ENCODE data around the gene CRYBG3.
"Not testable (repeated sequence)": the region's sequence is repeated elsewhere in the genome, so short reads cannot be mapped to it uniquely, and the experiment has no call there.

CRYBG3 gene

DNA sequence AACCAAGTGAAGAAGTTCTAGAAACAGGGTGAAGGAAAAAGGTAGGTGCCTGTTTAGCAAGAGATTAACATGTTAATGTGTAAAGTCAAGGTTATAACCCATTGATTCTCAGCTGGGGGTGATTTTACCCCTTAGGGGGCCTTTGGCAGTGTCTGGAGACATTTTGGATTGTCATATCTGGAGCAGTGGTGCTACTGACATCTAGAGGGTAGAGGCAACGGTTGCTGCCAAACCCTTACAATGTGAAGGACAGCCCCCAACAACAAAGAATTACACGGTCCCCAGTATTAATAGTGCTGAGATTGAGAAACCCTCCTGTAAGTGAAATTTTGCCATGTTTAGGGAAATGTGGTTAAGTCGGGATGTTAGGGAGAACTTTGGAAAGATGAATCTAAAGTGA, 74.7 kb downstream of the CRYBG3 start:
- no peak for DNase-seq (ENCODE audit: low read depth in 2 of 2)

DNA sequence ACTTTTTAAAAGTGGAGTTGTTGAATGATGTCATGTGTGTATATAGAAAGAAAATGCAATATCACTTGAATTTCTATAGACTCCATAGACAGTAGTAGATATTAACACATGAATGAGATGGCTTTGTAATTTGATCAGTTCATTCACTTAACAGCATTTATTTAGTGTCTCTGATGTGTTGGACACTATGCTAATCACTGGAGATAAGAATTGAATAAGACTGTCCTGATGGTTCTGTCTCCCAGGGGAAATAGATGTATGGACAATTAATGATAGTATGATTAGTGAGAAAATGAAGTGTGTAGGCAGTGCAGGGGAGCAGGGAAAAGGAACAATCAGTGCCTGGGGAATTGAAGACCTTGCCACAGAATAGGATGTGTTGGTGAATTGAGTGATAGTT, 77.5 kb downstream of the CRYBG3 start:
- no peak for DNase-seq (ENCODE audit: low read depth in 2 of 2)

GRCh38 chr3:97901313-97902248, 79.8 kb downstream of the CRYBG3 start:
- DNase-seq (ENCODE audit: low read depth in 2 of 2) = no peak

GRCh38 chr3:97909830-97910229, 88.0 kb downstream of the CRYBG3 start:
- not testable (repeated sequence) for DNase-seq (ENCODE audit: low read depth in 2 of 2)

- not testable (repeated sequence) for DNase-seq (ENCODE audit: low read depth in 2 of 2)
Observed at GRCh38 chr3:97910236-97910831, 88.5 kb downstream of the CRYBG3 start.

DNA sequence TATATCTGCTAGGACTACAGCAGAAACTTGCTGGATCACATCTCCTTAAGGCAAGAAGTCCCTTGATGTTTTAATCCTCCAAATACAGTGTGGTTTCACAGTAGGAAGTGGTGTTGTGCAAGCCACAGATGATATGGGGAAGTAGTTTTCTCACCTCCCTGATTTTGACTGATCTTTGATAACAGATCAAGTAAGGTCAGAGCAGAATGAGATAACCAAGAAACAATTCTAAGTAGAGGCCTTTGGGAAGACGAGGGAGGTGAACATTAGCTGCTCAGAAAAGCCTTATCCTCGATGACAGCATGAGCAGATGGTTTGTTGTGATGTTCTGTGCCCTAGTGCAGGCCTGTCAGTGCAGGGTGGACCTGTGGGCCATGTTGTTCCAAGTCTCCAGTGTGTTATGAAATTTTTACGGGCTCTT, 89.1 kb downstream of the CRYBG3 start:
- DNase-seq (ENCODE audit: low read depth in 2 of 2) = no peak

GRCh38 chr3:97911459-97911858, 89.6 kb downstream of the CRYBG3 start:
- no peak for DNase-seq (ENCODE audit: low read depth in 2 of 2)

DNA sequence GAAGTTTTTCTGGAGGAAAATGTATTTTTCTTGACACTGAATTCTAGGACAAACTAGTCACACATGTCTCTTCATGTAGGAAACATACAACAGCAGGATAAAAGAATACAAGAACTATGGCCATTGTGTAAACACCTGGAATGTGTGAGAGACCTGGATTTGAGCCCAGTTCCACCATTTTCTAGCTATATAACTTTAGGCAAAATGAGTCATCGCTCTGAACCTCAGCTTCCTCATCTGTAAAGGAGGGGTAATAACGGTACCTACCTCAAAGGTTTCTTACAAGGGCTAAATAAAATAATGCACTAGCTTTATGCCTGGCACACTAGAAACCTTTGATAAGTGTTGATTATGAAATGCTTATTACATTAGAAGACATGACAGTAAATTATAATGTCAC, 92.6 kb downstream of the CRYBG3 start:
- no peak for DNase-seq (ENCODE audit: low read depth in 2 of 2)

GRCh38 chr3:97916576-97916975, 94.8 kb downstream of the CRYBG3 start:
- no peak for DNase-seq (ENCODE audit: low read depth in 2 of 2)

- peak in 1 of 2 experiments; percentile 25 for DNase-seq (ENCODE audit: low read depth in 2 of 2)
Observed at GRCh38 chr3:97917813-97918536, 96.2 kb downstream of the CRYBG3 start.

DNA sequence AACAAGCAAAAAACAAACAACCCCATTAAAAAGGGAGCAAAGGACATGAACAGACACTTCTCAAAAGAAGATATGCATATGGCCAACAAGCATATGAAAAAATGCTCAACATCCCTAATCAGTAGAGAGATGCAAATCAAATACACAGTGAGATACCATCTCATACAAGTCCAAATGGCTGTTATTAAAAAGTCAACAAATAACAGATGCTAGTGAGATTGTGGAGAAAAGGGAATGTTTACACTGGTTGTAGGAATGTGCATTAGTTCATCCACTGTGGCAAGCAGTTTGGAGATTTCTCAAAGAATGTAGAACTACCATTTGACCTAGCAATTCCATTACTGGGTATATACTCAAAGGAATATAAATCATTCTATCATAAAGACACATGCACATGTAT, 105.9 kb downstream of the CRYBG3 start:
- DNase-seq (ENCODE audit: low read depth in 2 of 2) = peak; percentile 37 to 46

GRCh38 chr3:97928986-97929385, 107.2 kb downstream of the CRYBG3 start:
- DNase-seq (ENCODE audit: low read depth in 2 of 2) = no peak

DNA sequence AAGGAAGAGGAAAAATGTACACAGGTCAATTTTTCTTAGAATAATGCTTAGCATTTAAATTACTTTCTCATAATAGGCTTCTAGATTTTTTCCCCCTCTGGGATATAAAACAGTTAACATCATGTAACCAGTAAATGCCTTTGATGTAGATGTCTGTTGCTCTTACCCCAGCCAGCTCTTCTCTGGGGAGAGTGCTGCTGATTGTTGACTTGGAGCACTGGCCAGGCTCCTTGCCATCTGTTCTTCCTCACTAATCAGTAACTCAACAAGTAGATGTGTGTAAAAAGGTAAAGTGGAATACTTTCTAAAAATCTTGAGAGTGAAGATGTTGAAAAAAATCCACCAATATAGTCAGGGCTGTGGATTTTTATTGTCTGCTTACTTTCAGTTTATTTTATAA, 108.2 kb downstream of the CRYBG3 start:
- DNase-seq (ENCODE audit: low read depth in 2 of 2) = no peak

GRCh38 chr3:97931218-97931617, 109.4 kb downstream of the CRYBG3 start:
- DNase-seq (ENCODE audit: low read depth in 2 of 2) = no peak

DNA sequence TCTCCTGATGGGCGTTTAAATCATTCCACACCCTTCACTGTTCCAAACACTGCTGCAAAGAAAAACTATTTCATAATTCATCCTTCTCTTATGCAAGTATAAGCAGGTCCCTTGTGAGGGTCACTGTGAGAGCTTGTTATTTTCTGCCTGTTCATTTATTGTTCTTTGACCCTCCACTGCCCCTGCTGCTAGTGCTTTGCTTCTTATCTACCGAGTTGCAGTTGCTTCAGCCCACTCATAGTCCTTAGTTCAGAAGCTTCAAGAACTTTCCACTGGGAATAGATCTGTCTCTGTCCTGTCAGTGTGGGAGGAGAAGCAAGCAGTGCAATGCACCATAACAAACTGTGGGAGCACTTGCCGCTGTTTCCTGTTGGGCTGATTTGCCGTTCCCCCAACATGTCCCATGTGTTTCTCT, 110.6 kb downstream of the CRYBG3 start:
- no peak for DNase-seq (ENCODE audit: low read depth in 2 of 2)

GRCh38 chr3:97934980-97935695, 113.3 kb downstream of the CRYBG3 start:
- DNase-seq (ENCODE audit: low read depth in 2 of 2) = no peak

GRCh38 chr3:97935842-97936241, 114.0 kb downstream of the CRYBG3 start:
- DNase-seq (ENCODE audit: low read depth in 2 of 2) = no peak

GRCh38 chr3:97937205-97937604, 115.4 kb downstream of the CRYBG3 start:
- no peak for DNase-seq (ENCODE audit: low read depth in 2 of 2)

GRCh38 chr3:97938444-97938843, 116.6 kb downstream of the CRYBG3 start:
- DNase-seq (ENCODE audit: low read depth in 2 of 2) = no peak

- DNase-seq (ENCODE audit: low read depth in 2 of 2) = no peak
Observed at GRCh38 chr3:97939401-97939800, 117.6 kb downstream of the CRYBG3 start.

DNA sequence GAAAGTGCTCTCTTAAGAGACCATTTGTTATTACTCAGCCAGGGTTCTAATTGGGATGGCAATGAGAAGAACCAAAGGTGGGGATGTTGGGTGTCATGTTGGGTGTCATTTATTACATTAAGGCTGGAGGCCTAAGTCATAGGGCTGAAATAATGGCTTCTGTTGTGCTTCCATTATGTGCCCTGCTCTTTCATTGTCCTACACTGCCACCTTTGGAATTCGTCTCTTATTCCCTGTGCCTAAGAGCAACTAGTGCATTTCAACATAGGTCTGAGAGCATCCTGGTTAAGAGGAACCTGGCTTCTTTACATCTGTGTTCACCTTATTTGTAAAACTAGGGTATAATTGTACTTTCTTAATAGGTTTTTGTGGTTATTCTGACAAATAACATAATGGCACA, 118.2 kb downstream of the CRYBG3 start:
- no peak for DNase-seq (ENCODE audit: low read depth in 2 of 2)

Data from fibroblast of skin of left quadriceps (primary cell).